GM21576 (cell line): ENCODE measurements around the gene FERMT3.

ENCODE experiments used
- ATAC-seq: cut with Tn5 transposase; IDR thresholded peaks from one replicate; pipeline ENCODE4 v1.9.1; 2021; ENCODE audit warnings: mild to moderate bottlenecking, moderate library complexity; ENCODE audit not compliant: unreplicated experiment

The FERMT3 gene

GRCh38 chr11:64219354-64219684 is 12.8 kb downstream of the FERMT3 start:
- ATAC-seq, result no peak

DNA sequence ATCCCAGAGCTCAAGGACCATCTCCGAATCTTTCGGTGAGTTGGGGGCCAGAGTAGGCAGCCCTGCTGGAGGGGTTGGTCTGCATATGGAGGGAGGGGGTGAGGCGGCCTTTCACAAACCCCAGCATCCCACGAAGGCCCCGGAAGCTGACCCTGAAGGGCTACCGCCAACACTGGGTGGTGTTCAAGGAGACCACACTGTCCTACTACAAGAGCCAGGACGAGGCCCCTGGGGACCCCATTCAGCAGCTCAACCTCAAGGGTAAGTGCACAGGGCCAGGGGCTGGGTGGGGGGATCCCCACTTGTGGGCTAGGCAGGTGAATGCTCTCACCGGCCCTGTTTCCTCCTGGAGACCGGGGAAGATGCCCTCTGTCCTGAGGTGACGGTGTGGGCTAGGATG is 13.2 kb downstream of the FERMT3 start:
- ATAC-seq, result no peak

DNA sequence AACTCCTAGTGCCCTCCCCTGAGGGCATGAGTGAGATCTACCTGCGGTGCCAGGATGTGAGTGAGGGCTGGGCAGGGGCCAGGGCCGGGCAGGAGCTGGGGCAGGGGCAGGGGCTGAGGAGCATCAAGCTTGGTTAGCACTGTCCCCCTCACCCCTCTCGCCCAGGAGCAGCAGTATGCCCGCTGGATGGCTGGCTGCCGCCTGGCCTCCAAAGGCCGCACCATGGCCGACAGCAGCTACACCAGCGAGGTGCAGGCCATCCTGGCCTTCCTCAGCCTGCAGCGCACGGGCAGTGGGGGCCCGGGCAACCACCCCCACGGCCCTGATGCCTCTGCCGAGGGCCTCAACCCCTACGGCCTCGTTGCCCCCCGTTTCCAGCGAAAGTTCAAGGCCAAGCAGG is 13.8 kb downstream of the FERMT3 start:
- no peak for ATAC-seq

DNA sequence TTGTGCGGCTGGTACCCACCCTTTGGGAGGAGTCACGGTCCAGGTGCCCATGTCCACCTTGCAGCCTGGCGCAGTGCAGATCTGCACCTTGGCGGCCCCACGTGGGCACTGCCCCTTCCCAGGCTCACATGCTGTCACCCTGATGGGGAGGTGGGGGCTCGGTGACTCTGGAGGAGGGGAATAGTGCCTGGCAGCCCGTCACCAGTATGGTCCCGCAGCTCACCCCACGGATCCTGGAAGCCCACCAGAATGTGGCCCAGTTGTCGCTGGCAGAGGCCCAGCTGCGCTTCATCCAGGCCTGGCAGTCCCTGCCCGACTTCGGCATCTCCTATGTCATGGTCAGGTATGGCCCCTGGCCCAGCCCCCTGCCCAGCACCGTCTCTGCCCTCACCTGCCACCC is 14.3 kb downstream of the FERMT3 start:
- ATAC-seq, result no peak

- ATAC-seq, result no peak
Measured at GRCh38 chr11:64222651-64223000, 16.1 kb downstream of the FERMT3 start.

DNA sequence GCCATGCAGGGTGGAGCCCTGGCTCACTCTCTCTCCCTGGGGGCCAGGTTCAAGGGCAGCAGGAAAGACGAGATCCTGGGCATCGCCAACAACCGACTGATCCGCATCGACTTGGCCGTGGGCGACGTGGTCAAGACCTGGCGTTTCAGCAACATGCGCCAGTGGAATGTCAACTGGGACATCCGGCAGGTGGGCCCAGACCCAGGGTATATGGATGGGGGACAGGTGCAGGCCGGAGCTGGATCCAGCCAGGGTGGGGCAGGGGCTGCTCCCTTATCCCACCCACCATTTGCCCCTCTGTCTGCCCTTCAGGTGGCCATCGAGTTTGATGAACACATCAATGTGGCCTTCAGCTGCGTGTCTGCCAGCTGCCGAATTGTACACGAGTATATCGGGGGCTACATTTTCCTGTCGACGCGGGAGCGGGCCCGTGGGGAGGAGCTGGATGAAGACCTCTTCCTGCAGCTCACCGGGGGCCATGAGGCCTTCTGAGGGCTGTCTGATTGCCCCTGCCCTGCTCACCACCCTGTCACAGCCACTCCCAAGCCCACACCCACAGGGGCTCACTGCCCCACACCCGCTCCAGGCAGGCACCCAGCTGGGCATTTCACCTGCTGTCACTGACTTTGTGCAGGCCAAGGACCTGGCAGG is 16.6 kb downstream of the FERMT3 start:
- ATAC-seq, result no peak

DNA sequence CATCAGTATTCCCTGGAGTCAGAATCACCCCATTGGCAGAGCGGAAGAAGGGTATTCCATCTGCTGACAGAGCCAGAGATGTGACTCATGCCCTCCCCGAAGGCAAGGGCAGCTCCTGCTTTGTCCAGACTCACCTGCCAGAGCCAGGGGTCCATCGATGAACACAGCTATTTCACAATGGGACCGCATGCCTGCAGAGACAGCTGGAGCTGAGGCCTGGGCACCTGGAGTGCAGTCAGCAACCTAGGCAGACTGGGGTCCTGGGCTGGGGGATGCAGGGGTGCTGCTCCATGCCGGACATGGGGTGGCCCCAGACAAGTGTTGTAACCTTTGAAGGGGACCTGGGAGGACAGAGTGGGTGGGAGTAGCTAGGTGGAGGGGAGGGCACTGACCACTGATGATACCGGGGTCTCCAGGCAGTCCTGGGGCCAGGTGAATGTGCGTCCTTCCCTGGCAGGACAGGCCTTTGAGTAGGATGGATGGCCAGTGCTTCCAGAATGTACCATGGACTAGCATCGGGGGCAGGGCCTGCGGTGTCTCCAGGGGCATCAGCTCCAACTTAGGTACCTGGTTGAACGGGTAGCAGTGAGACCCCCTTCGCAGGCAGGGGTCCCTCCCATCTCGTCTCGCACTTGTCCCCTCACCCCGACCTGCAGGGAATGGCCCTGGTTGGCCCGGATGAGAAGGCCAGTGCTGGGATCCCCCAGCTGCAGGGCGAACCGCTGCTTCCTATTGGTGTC is 17.8 kb downstream of the FERMT3 start:
- ATAC-seq, result no peak

GRCh38 chr11:64224891-64225607 is 18.5 kb downstream of the FERMT3 start:
- ATAC-seq, result no peak

DNA sequence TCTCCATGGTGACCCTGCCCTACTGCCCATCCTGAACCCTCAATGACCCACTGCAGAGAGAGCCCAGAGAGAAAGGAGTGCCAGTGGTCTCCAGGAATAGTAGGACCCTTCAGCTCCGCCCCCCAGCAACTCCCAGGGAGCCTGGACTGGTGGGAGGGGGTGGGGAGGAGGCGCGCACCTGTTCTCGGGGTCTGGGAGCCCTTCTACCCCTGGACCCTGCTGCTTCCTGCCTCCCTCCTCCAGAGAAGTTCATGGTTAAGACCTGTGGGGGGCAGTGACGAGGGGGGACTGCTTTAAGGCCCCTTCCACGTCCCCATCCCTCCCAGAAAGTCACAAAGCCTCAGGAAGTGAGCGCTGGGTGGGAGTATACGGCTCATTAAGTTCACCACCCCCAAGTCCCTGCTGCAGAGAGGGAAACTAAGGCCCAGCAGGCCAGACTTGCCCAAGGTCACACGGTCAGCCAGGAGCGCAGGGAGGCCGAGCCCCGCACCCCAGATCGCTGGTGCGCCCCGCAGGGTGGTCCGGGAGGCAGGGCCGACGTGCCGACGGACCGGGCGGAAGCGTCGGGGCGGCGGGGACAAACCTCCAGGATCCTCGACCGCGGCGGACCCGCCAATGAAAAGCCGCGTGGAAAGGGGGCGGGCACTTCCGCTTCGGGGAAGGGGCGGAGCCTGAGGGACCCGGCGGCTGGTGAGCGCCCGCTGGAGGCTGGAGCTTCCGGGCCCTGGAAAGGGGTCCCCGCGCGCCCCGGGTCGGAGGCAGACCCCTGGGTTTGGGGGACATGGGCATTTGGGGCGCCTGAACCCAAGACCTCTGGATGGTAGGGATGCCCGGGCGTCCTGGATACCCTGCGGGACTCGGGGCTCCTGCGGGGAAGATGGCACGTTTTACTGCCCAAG is 19.3 kb downstream of the FERMT3 start, which contains the start of the genes NUDT22 and TRPT1:
TSS of gene NUDT22 (plus strand) at position 667 of the 899 bp plus-strand sequence. CDS start 379 bp downstream, outside the sequence.
TSS of gene TRPT1 (minus strand) at position 579 of the 899 bp plus-strand sequence. CDS start at position 253, 326 bp downstream.
- ATAC-seq, result peak; percentile 36

- no peak for ATAC-seq
Measured at GRCh38 chr11:64226507-64227051, 20.1 kb downstream of the FERMT3 start.

- no peak for ATAC-seq
Measured at GRCh38 chr11:64227405-64227956, 21.0 kb downstream of the FERMT3 start.

- no peak for ATAC-seq
Measured at GRCh38 chr11:64229090-64229743, 22.7 kb downstream of the FERMT3 start.

GRCh38 chr11:64229744-64230170 is 23.2 kb downstream of the FERMT3 start:
- no peak for ATAC-seq

DNA sequence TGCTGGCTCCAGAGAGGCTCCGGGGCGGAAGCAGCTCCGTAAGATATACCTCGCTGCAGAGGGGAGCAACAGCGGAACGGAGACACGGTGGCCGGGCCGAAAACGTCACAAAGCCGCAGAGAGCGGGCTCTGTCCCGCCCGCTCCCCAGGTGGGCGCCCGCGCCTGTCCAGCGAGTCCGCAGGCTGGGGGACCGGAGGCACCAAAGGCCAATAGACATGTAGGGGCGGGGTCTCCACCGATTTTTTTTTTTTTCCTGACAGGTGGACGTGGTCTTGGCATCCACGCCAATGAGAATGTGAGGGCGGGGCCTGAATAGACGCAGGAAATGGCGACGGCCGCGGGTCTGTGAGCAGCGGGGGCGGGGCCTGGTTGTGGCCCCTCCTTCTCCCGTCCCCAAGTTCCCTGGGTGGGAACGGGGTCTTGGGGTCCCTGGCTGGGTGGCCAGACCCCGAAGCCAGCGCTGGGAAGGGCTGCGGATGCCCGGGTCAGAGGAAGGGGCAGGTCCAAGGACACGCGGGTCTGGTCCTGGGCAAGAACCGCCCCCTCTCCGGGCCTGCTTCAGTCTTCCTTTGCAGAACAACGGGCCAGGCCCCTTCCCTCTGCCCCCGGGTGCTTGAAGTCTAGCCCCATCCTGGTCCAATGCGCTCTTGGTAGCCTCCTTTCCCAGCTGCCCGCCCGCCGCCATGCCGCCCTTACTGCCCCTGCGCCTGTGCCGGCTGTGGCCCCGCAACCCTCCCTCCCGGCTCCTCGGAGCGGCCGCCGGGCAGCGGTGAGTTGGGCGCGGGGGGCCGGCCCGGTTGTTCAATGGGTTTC is 23.9 kb downstream of the FERMT3 start, which contains the start of gene DNAJC4:
TSS of gene DNAJC4 (plus strand) at position 378 of the 814 bp plus-strand sequence. CDS start at position 685, 307 bp downstream.
- peak; percentile 44 for ATAC-seq

DNA sequence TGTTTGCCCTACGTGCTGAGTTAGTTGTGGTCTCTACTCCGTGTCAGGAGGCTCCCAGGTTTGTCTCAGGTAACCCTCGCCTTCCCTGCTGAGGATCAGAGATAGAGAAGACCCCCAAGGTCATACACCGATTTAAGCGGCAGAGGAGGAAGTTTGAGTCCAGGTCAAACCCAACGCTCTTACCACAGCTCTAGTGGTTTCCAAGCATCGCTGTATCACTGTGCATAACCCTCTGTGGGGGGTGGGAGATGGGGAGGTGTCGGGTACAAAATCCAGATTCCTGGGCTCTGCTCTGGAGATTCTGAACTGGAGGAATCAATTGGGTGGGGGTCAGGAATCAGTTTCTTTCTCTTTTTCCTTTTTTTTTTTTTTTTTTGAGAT is 24.5 kb downstream of the FERMT3 start:
- ATAC-seq, result no peak

- no peak for ATAC-seq
Measured at GRCh38 chr11:64231546-64231945, 25.0 kb downstream of the FERMT3 start.

DNA sequence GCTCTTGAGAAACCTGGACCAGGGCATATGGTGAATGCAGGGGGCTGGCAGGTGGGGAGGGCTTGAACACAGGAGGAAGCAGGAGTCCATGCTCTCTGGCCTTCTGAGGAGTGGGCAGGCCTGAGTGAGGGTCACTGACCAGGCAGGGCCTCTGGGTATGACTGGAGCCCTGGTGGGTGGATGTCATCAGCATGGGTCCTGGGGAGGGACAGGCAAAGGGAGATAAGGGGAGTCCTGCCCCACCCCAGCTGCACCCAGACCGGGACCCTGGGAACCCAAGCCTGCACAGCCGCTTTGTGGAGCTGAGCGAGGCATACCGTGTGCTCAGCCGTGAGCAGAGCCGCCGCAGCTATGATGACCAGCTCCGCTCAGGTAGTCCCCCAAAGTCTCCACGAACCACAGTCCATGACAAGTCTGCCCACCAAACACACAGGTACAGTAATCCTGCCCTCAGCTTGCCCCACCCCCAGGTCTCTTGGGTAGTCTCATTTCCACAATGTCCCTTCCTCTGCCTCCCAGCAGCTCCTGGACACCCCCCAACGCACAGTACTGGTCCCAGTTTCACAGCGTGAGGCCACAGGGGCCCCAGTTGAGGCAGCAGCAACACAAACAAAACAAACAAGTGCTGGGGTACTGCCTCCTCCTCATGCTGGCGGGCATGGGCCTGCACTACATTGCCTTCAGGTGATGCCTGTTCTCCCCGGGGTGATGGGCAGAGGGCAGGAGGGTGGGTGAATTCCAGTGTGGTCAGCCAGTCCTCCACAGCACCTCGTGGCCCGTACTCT is 25.9 kb downstream of the FERMT3 start:
- ATAC-seq, result no peak

- ATAC-seq, result no peak
Measured at GRCh38 chr11:64232967-64233315, 26.4 kb downstream of the FERMT3 start.
